Right lobe of liver (tissue), 4 donors: Measurements from ENCODE around the gene ITPR1.

Source experiments
- CTCF ChIP-seq, 4 donors: fragments of 200-600 bp in 3 of 4; fragments of 450-650 bp in 1 of 4; IDR thresholded peaks; one replicate each; pipeline versions ENCODE4 v1.5.1 to v1.8.0; 2016 to 2022; ENCODE audit warnings: antibody characterized with exemption in 4 of 4, mild to moderate bottlenecking in 2 of 4
- POLR2A ChIP-seq: fragments of 450-650 bp; IDR thresholded peaks from one replicate; pipeline ENCODE4 v1.6.1; 2017; ENCODE audit warnings: antibody characterized with exemption, mild to moderate bottlenecking
- donor health status: DM: no; HTN: no; CAD: no.
- donor health status: DM: no; HTN: no; CAD: no.
- donor health status: DM: no; HTN: yes; CAD: no.

DNA sequence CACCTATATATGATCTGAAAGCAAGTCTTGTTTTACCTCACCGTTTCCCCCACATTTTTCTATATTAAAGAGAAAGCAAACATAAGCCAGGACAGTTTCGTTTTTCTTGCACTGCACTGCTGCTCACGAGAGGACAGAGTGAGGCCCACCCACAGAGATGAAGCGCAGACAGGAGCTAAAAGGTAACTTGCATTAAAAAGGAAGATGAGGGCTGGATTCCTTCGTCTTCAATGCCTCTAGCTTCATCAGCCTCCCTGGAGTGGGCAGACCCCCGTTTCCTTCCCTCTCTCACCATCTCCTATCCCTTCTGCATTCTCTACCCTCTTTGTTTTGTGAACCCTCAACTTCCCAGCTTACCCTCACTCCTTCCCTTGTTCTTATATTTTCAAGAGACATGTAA, 45.0 kb upstream of the ITPR1 start:
- TF ChIP-seq CTCF (IDR thresholded peaks at IDR 0.05) = no peak
- TF ChIP-seq POLR2A = no peak
